Ovary (tissue), 9 donors: ENCODE measurements around the gene RMND5B. TPM values are rescaled to one million over a fixed set of nuclear protein-coding genes. Genes with fewer than 3 reads are reported as not detected.
A peak's percentile ranks its signal among the peaks of the same experiment; 100 is the strongest.

Experiments
- DNase-seq, 5 donors: peaks; one replicate each; pipeline ENCODE4 v3.0.0-alpha.2; 2019 to 2020
- H3K27ac ChIP-seq, 2 donors: fragments of 200-600 bp; one replicate each; pipeline versions ENCODE4 v1.5.1 to v1.8.0; 2019 to 2022
- H3K27me3 ChIP-seq: fragments of 200-600 bp; one replicate; pipeline ENCODE4 v1.8.0; 2022
- H3K36me3 ChIP-seq: fragments of 200-600 bp; sonication (generic); one replicate; pipeline ENCODE4 v1.5.1; 2019
- H3K4me1 ChIP-seq: one replicate; pipeline ENCODE4 v1.8.1; 2013; ENCODE audit warnings: mild to moderate bottlenecking, moderate library complexity; ENCODE audit not compliant: insufficient read depth
- H3K4me3 ChIP-seq: fragments of 200-600 bp; sonication (generic); one replicate; pipeline ENCODE4 v1.5.1; 2017
- H3K9me3 ChIP-seq, 2 donors: fragments of 200-600 bp in 1 of 2; sonication (generic) in 1 of 2; one replicate each; pipeline versions ENCODE4 v1.5.1 to v1.8.1; 2013 to 2019; ENCODE audit warnings: mild to moderate bottlenecking in 1 of 2, moderate library complexity in 1 of 2
- CTCF ChIP-seq, 3 donors: fragments of 450-650 bp in 2 of 3; fragments of 200-600 bp in 1 of 3; IDR thresholded peaks; one replicate each; pipeline versions ENCODE4 v1.5.1 to v1.8.0; 2016 to 2022; ENCODE audit warnings: antibody characterized with exemption in 3 of 3, mild to moderate bottlenecking in 1 of 3
- EP300 ChIP-seq: sonication (generic); formaldehyde crosslinking; IDR thresholded peaks from one replicate; pipeline ENCODE4 v1.6.1; 2017; ENCODE audit warnings: antibody characterized with exemption
- POLR2A ChIP-seq: fragments of 450-650 bp; IDR thresholded peaks from one replicate; pipeline ENCODE4 v1.6.1; 2017; ENCODE audit warnings: antibody characterized with exemption, mild to moderate bottlenecking, moderate library complexity
- WGBS, 3 donors: extraction: QIAGEN DNeasy Blood & Tissue Kit in 1 of 3; methylation state at CpG; one replicate each; pipeline versions ENCODE4 v1.1.5 to v1.1.7; 2013 to 2017; 5-methylcytosine and 5-hydroxymethylcytosine counted together
- intact Hi-C, 4 donors: fragments of 100-400 bp; cut with DNase I; formaldehyde crosslinking; loops; one replicate each; pipeline versions ENCODE4 v1.11.0 to v1.15.1; 2022 to 2023
- polyA plus RNA-seq, 2 donors: library from polyadenylated mRNA; stranded (reverse); fragments of 200-250 nt in 1 of 2; fragments of 350-450 nt in 1 of 2; fragmentation: Illumina TruSeq in 1 of 2; extraction: RNeasy Lipid Tissue Mini Kit (QIAGEN cat#74804) in 1 of 2; gene quantifications; one replicate each; pipeline ENCODE4 v1.2.3, GENCODE V29; 2013 to 2014
- total RNA-seq, 7 donors: library from RNA; depleted of rRNA in 2 of 7; stranded (reverse); fragments of >200 nt in 2 of 7; fragmentation: NEBNext Ultra II Directional in 3 of 7; extraction: Animal tissue kit (Norgen Biotek cat#: 25700) in 3 of 7; gene quantifications; one replicate each; pipeline versions ENCODE4 v1.1.0 to v1.2.4, GENCODE V29; 2016 to 2023
- donor health status: DM: no; HTN: no; CAD: no; lungs with moderate emphysema.
- donor health status: DM: no; HTN: no; CAD: no.
- donor health status: Bipolar disorder and iron deficiency.
- donor health status: DM: yes; HTN: yes; CAD: no.
- donor health status: DM: no; HTN: no; CAD: no.
- donor health status: DM: yes; HTN: yes; CAD: no.

RMND5B gene
- total and polyA plus RNA-seq, 9 donors = 13.8 to 43.2 (median 31.2) TPM

- WGBS, 3 donors = 17 to 36% (median 20%) methylated on average over 28 to 29 of the region's 29 CpGs
- intact Hi-C loops = no loop called here
- DNase-seq = peak; percentile 74 to 86 (median 78)
- no peaks in the 10 kb centered on the region for H3K9me3 ChIP-seq
- peak overlapping the region; percentile 16 for H3K4me3 ChIP-seq
- H3K27me3 ChIP-seq = no peaks in the 10 kb centered on the region
- H3K36me3 ChIP-seq = no peaks in the 10 kb centered on the region
- H3K4me1 ChIP-seq = peaks cover 2% of the 10 kb centered on the region
- TF ChIP-seq POLR2A (no peak), CTCF (IDR thresholded peaks at IDR 0.05) (no peak), EP300 (no peak)
- H3K27ac ChIP-seq = no peak overlapping the region
Measured at GRCh38 chr5:178120607-178121357, 10.0 kb upstream of the RMND5B start.

GRCh38 chr5:178121391-178122276 is 9.2 kb upstream of the RMND5B start:
- intact Hi-C loops = no loop called here
- TF ChIP-seq EP300 (no peak), CTCF (IDR thresholded peaks at IDR 0.05) (no peak), POLR2A (no peak)
- Histone ChIP-seq H3K36me3 (no peaks in the 10 kb centered on the region), H3K27ac (no peak overlapping the region), H3K27me3 (no peaks in the 10 kb centered on the region), H3K4me1 (peaks cover 2% of the 10 kb centered on the region), H3K9me3 (no peaks in the 10 kb centered on the region), H3K4me3 (peak overlapping the region; percentile 16)
- peak in 3 of 5 donors; percentile 20 to 57 (median 42) for DNase-seq
- 16 to 47% (median 22%) methylated on average over 37 to 38 of the region's 38 CpGs for WGBS, 3 donors

- no peak for DNase-seq
- H3K9me3 ChIP-seq = no peaks in the 10 kb centered on the region
- no peaks in the 10 kb centered on the region for H3K27me3 ChIP-seq
- no peak for TF ChIP-seq CTCF (IDR thresholded peaks at IDR 0.05)
- no peak for TF ChIP-seq EP300
- no peak for TF ChIP-seq POLR2A
- peaks cover 2% of the 10 kb centered on the region for H3K4me1 ChIP-seq
- 54 to 69% (median 59%) methylated on average over 5 of the region's 5 CpGs for WGBS, 3 donors
- no peak overlapping the region for H3K27ac ChIP-seq
- intact Hi-C loops = no loop called here
- H3K36me3 ChIP-seq = no peaks in the 10 kb centered on the region
- no peak overlapping the region for H3K4me3 ChIP-seq
Measured at GRCh38 chr5:178122346-178122745, 8.5 kb upstream of the RMND5B start.

- intact Hi-C loops = no loop called here
- no peak overlapping the region for H3K27ac ChIP-seq
- peaks cover 2% of the 10 kb centered on the region for H3K4me1 ChIP-seq
- TF ChIP-seq POLR2A (no peak), EP300 (no peak), CTCF (IDR thresholded peaks at IDR 0.05) (no peak)
- H3K4me3 ChIP-seq = no peak overlapping the region
- H3K9me3 ChIP-seq = no peaks in the 10 kb centered on the region
- no peaks in the 10 kb centered on the region for H3K27me3 ChIP-seq
- 89 to 96% (median 93%) methylated on average over 13 of the region's 13 CpGs for WGBS, 3 donors
- H3K36me3 ChIP-seq = no peaks in the 10 kb centered on the region
- no peak for DNase-seq
Measured at GRCh38 chr5:178123094-178123965, 7.5 kb upstream of the RMND5B start.
